ENCODE data around the gene RBM46. TPM values are rescaled to one million over a fixed set of nuclear protein-coding genes. Genes with fewer than 3 reads are reported as not detected.

Gene RBM46
- total RNA-seq, 1 donor from 2014 or later, result 0.04 TPM

DNA sequence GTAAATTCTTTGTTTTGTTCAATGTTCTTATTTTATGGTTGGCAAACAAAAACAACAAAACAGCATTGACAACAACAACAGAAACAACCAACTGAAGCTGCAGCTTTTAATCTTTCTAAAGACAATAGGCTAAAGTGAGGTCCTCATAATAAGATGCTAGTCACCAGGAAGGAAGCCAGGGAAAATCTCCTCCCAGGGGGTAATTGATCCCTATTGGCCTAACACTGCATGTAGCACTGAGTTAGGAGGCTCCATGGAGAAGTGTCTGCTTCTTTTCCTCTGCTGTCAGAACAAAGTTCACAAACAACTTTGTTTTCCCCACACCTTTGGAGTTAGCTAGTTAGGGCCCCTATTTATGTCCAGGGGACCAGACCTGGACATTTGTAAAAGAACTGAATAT lies 42.0 kb upstream of the RBM46 start:
- no peaks in the 10 kb centered on the region for H3K36me3 ChIP-seq (ENCODE audit: control insufficient read depth, insufficient read depth, low read length)
- H3K27me3 ChIP-seq (ENCODE audit: control insufficient read depth, insufficient read depth, low read length), result peaks cover 20% of the 10 kb centered on the region
- DNase-seq (ENCODE audit: low read depth), result no peak
- TF ChIP-seq, protein P1, sequence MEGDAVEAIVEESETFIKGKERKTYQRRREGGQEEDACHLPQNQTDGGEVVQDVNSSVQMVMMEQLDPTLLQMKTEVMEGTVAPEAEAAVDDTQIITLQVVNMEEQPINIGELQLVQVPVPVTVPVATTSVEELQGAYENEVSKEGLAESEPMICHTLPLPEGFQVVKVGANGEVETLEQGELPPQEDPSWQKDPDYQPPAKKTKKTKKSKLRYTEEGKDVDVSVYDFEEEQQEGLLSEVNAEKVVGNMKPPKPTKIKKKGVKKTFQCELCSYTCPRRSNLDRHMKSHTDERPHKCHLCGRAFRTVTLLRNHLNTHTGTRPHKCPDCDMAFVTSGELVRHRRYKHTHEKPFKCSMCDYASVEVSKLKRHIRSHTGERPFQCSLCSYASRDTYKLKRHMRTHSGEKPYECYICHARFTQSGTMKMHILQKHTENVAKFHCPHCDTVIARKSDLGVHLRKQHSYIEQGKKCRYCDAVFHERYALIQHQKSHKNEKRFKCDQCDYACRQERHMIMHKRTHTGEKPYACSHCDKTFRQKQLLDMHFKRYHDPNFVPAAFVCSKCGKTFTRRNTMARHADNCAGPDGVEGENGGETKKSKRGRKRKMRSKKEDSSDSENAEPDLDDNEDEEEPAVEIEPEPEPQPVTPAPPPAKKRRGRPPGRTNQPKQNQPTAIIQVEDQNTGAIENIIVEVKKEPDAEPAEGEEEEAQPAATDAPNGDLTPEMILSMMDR (IDR thresholded peaks at IDR 0.05; ENCODE audit: insufficient read depth, low read length, poor library complexity, severe bottlenecking), result no peak
- no peak overlapping the region for H3K4me3 ChIP-seq (ENCODE audit: low read depth, low read length)

- no peak overlapping the region for H3K4me3 ChIP-seq (ENCODE audit: low read depth, low read length)
- no peaks in the 10 kb centered on the region for H3K36me3 ChIP-seq (ENCODE audit: control insufficient read depth, insufficient read depth, low read length)
- TF ChIP-seq, protein P1 (IDR thresholded peaks at IDR 0.05; ENCODE audit: insufficient read depth, low read length, poor library complexity, severe bottlenecking), result no peak
- peaks cover 26% of the 10 kb centered on the region for H3K27me3 ChIP-seq (ENCODE audit: control insufficient read depth, insufficient read depth, low read length)
- no peak for DNase-seq (ENCODE audit: low read depth)
Observed at GRCh38 chr4:154740462-154740861, 40.6 kb upstream of the RBM46 start.

DNA sequence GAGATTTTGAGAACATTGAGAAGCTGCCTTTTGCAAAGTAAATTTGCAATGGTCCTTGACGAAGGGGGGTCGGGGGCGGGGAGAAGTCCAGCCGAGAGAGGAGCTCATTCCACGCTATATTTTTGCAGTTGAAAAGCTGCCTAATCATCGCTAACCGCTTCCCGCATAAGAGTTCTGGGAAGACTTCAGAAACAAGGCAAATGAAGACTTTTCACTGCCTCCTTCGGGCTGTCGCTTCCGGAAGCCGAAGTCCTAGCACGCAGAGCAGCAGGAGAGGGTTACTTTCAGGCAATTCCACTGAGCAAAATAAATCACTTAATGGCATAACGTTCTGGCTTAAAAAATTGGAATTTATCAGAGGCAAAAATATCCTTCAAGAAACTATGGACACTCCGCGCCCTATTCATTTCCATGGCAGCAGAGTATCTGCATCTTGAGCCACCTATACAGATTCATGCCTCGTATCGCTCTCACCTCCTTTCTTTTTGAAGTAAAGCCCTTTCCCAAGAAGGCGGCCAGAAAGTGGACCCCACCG lies 39.9 kb upstream of the RBM46 start:
- Histone ChIP-seq H3K36me3 (ENCODE audit: control insufficient read depth, insufficient read depth, low read length) (no peaks in the 10 kb centered on the region), H3K4me3 (ENCODE audit: low read depth, low read length) (no peak overlapping the region), H3K27me3 (ENCODE audit: control insufficient read depth, insufficient read depth, low read length) (peaks cover 26% of the 10 kb centered on the region)
- TF ChIP-seq, protein P1 (IDR thresholded peaks at IDR 0.05; ENCODE audit: insufficient read depth, low read length, poor library complexity, severe bottlenecking), result no peak
- no peak for DNase-seq (ENCODE audit: low read depth)

DNA sequence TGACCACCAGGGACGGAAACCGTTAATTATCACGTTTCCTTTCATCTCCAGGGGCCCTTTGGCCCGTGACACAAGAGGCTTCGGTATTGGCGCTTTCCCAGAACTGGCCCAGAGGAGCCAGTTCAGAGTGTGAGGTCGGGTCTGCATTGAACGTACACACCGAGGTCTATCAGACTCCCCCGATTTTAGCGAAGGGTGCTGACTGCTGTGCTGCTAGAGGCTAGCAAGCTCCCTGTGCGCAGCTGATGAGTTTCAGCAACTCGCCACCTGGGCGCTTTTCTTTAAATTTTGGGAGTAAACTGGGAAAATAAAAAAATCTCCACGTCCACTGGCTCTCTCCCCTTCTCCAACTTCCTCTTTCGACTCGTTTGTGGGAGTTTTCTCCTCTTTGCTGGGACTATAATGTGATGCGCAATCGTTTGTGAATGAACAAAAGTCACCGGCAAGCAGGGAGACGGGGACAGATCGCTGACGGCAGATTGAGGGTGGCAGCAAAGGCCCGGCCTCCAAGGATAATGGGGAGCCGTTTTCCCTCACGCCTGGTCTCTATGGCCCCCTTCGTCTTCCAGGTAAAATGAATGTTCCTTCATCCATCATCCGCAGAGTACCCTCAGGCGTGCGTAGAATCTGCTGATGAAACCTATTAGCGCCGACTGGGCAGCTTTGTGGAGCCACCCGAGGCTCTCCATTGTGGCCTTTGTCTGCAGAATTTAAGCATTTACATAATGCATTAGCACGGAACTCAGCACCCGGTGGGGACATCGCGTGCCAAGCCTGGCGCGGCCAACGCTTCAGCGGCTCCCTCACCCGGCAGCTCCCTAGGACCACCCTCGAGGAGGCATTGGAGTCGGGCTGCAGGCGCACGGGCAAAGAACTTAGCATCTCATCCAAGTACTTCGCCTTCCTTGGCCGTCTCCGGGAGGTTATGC lies 38.9 kb upstream of the RBM46 start:
- H3K27me3 ChIP-seq (ENCODE audit: control insufficient read depth, insufficient read depth, low read length), result peaks cover 26% of the 10 kb centered on the region
- no peak for DNase-seq (ENCODE audit: low read depth)
- peak overlapping the region; percentile 20 for H3K4me3 ChIP-seq (ENCODE audit: low read depth, low read length)
- no peaks in the 10 kb centered on the region for H3K36me3 ChIP-seq (ENCODE audit: control insufficient read depth, insufficient read depth, low read length)
- TF ChIP-seq, protein P1 (IDR thresholded peaks at IDR 0.05; ENCODE audit: insufficient read depth, low read length, poor library complexity, severe bottlenecking), result no peak

- H3K4me3 ChIP-seq (ENCODE audit: low read depth, low read length), result peak within 1 kb of the TSS; percentile 49
- DNase-seq (ENCODE audit: low read depth), result no peak
- TF ChIP-seq, protein P1 (IDR thresholded peaks at IDR 0.05; ENCODE audit: insufficient read depth, low read length, poor library complexity, severe bottlenecking), result no peak
- H3K27me3 ChIP-seq (ENCODE audit: control insufficient read depth, insufficient read depth, low read length), result peaks cover 26% of the 10 kb centered on the region
- H3K36me3 ChIP-seq (ENCODE audit: control insufficient read depth, insufficient read depth, low read length), result no peaks in the 10 kb centered on the region
Observed at GRCh38 chr4:154743683-154744340, 37.3 kb upstream of the RBM46 start, which contains the start of gene LRAT. Gene LRAT, plus strand, starts transcription at chr4:154744000. Its CDS starts 327 bp downstream, at chr4:154744327.
